Ammon's horn (tissue), 1 donor: Measurements from ENCODE around the gene SEMA4C.
A peak's percentile ranks its signal among the peaks of the same experiment; 100 is the strongest.

Experiments used
- DNase-seq: peaks from one replicate; pipeline ENCODE4 v3.0.0-alpha.2; 2016; ENCODE audit warnings: low spot score

Gene SEMA4C, protein sequence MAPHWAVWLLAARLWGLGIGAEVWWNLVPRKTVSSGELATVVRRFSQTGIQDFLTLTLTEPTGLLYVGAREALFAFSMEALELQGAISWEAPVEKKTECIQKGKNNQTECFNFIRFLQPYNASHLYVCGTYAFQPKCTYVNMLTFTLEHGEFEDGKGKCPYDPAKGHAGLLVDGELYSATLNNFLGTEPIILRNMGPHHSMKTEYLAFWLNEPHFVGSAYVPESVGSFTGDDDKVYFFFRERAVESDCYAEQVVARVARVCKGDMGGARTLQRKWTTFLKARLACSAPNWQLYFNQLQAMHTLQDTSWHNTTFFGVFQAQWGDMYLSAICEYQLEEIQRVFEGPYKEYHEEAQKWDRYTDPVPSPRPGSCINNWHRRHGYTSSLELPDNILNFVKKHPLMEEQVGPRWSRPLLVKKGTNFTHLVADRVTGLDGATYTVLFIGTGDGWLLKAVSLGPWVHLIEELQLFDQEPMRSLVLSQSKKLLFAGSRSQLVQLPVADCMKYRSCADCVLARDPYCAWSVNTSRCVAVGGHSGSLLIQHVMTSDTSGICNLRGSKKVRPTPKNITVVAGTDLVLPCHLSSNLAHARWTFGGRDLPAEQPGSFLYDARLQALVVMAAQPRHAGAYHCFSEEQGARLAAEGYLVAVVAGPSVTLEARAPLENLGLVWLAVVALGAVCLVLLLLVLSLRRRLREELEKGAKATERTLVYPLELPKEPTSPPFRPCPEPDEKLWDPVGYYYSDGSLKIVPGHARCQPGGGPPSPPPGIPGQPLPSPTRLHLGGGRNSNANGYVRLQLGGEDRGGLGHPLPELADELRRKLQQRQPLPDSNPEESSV

DNA sequence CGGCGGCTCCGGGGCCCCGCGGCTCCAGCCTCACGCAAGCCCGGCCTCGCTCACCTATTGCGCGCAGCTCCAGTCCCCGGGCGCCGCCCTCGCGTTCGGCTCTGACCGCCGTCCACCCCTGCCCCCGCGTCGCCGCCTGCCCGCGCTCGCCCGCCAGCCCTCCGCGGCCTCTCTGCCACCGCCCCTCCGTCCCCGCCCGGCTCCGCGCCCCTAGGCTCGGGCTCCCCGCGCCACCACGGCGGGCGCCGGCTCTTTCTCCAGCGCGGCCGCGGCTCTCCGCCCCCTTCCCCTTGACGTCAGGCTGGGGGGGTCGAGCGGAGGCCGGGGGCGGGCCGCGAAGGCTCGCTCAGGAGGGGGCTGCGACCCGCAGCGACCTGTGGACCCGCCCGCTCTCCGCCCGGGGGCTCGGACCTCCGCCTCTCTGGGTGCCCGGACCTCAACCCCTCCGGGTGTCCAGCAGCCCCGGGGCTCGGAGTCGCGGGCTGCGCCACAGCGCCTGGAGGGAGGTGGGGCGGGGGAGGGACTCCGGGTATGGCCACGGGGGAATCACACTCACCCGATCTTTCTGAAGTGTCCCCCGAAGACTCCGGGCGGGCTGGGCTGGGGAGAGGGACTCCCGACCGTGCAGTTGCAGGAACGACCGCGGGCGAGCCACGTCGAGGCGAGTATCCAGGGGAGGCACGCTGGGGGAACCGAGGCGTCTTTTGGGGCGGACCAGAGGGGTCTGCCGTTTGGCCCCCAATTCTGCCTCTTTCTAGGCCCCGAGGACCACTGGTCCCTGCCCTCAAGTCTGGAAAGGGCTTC is at the start of gene SEMA4C:
SEMA4C (minus strand) TSS at position 259 of the 804 bp plus-strand sequence. CDS start 2,194 bp downstream, outside the sequence.
- DNase-seq = peak; percentile 84

DNA sequence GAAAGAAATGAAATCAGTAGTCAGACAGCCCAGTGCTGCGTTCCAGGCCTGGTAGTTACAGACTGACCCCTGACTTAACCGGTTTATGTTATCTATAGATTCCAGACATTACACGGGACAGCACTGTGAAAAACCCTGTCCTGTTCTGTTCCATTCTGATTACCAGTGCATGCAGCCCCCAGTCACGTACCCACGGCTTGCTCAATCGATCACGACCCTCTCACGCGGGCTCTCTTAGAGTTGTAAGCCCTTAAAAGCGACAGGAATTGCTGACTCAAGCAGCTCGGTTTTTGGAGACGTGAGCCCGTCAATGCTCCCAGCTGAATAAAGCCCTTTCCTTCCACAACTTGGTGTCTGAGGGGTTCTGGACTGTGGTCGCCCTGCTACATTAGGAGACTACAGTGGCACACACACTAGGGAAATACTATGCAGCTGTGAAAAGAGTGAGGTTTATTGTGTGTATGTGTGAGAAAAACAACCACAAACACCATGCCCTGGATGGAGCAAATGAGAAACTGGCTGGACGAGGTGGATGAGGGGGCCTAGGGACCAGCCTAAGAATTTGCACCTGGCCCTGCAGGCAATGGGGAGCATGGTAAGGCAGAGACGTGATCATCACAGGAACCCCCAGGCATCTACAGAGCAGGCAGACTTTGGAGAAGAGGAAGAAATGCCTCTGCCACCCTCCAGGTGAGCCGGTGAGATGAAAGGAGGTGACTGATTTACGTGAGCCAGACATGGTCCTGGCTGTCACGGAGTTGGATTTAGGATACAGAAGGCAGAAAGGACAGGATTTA is 49.1 kb upstream of the SEMA4C start:
- no peak for DNase-seq

DNA sequence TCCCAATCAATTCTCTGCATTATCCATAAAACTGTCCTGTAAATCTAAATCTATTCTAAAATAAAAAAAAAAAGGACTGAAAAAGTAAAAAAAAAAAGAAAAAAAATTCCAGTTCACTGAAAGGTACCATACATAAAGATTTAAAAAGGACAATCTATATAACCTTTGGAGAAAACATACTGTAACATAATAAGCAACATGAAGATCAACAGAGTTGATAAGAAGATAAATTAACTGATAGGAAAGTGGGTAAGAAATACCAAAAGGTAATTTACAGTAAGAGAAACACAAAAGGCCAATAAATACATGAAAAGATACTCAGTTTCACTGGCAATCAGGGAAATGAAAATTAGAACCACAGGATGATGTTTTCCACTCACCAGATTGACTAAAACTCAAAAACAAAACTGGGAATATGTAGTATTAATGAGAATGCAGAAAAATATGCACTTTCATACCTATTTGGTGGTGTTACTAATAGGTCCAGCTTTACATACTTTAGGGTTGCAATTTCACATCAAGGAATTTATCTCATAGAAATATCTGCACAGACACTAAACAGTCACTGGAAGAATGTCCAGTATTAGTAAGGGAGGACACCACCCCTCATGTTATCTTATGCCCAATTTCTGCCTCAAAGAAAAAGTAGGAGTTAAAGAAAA is 48.3 kb upstream of the SEMA4C start:
- no peak for DNase-seq

DNA sequence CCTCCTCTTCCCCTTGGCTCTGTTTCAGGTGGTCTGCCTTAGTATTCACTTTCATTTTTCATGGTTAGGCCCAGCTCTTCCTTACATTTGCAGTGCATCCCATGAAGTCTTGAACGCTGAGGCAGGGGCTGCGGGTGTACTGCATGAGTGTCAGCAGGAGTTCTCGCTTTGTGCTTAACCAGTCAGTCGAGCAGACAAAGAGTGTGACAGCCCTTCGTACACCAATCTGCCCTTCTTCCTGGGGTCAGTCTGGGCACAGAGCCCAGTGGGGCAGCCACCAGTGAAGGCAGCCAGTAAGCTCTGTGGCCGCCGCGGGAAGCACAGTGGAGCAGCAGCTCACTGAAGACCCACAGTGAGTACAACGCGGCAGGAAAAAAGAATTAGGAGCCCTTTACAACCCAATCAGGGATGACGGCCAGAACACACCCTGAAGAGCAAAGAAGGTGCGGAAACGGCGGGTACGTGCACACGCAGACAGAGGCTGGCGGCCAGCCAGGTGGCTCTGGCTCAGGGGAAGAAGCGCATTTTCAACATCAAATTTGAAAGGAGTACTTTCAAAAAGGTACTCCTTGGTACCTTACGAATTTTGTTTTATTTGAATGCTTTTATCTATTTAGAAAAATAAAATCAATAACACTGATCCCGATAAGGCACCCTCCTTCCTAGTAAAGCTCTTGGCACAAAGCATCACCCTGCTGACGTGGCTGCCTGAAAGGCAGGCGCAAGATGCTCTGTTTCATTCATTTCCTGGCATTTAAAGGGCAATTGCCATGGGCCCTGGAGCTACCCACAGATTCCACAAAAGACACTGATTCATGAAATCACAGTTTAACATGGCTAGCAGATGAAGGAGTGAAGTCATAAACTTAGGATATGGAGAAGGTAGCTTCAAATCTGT is 47.0 kb upstream of the SEMA4C start:
- DNase-seq = no peak

DNA sequence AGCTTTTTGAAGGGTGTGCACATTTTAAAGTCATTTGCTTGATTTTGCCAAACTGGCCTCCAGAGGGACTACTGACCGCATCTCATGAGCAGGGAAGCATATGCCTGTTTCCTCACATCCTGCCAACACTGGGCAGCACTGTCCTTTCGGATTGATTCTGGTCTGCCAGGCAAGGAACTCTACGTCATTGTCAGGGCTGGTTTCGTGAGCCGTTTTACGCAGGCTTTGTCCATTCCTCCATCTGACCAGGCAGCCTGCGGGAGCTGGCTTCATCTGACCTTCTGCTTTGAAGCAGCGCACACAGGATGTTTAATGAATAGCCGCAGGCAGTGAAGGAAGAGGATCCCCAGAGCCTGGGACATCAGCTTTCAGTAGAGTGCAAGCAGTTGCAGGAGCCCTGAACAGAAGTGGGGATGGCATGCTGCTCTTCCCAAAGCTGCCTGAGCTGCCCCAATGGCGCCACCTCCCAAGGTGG is 46.3 kb upstream of the SEMA4C start:
- peak; percentile 82 for DNase-seq

DNA sequence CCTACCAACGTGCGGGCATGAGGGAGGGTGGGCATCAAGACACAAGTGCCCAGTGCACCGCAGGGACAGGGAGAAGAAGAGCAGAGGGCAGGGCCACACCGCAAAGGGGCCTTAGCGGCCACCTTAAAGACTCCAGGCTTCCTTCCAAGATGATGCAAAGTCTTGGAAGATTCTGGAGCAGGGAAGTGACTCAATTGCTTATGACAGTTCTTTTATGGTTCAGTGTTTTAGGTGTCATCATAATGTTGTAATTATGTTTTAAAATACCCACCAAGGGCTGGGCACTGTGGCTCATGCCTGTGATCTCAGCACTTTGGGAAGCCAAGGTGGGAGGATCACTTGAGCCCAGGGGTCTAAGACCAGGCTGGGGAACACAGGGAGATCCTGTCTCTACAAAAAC is 44.5 kb upstream of the SEMA4C start:
- DNase-seq = no peak

DNA sequence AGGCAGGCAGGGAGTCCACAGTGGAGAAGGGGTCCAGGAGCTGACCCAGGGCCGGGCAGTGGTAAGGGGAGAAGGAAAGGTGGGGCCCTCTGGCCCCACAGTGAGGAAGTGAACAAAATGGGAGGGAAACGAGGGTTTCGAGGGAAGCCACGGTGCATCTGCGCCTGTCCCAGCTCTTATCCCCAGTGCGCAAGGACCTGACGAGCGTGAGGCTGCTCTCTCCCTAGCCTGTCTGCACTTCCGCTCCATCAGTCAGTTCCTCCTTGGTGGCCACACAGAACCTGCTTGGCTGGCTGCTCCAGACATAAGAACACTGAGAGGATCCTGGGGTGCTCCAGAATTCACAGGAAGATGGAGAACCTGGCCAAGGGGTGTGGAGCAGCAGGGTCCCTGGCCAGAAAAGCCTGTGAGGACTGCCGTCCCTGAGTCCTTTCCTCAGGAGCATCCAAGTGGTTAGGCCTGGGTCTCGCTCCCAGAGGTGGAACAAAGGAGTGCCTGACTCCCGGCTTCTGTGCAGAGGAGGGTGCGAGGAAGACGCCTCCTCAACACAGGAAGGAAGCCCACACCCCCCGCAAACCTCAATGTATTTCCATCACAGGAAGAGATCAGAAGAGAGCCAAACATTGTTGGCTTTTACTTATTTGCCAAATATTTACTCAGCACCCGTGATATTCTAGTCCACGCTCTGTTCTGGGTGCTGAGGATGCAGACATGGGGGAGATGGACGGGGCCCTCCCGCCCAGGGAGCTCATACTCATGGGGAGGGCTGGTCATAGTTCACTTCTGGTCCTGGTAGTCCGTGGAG is 43.7 kb upstream of the SEMA4C start:
- peak; percentile 82 for DNase-seq

DNA sequence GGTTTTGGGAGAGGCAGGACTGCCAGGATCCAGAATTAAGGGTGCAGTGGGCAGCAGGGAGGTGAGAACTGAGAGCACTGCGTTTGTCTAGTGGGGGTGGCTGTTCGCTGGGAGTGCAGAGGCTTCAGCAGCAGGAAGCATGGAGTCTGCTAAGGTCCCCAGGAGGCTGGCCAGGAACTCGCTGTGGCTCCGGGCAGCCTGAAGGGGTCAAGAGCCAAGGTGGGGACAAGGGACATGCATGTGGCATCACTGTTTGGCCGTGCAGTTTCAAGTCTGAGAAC is 43.2 kb upstream of the SEMA4C start:
- no peak for DNase-seq

DNA sequence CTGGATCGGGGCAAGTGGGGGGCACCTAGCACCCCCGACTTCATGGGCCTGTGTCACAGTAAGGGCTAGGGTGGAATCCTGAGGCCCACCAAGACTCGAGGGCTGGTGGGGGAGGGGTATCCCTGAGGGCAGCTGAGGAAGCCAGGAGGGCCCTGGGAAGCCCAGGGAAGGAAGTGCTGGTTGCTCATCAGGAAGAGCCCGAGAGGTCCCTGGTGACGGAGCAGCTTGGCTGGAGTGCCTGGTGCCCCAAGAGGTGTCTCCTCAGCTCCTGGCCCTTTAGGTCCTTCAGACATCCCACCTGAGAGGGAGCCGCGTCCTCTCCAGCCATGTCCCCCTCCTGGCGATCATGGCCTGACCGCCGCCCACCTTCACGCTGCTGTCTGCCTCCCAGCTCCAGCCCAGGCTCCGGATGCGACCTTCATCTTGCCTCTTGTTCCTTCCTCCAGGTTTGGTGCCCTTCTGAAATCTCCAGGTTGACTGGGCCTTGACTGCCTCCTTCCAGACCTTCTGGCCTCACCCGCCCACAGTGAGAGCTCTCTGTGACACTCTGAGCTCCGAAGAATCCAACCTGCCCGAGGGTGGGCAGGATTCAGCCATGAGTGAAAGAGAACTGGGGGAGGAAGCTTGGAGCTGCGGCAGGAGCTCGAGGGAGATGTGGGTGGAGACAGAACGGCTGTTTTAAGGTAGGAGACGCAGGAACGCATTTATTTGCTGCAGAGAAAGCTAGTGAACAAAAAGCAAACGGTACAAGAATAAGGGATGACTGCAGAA is 42.7 kb upstream of the SEMA4C start:
- DNase-seq = no peak

DNA sequence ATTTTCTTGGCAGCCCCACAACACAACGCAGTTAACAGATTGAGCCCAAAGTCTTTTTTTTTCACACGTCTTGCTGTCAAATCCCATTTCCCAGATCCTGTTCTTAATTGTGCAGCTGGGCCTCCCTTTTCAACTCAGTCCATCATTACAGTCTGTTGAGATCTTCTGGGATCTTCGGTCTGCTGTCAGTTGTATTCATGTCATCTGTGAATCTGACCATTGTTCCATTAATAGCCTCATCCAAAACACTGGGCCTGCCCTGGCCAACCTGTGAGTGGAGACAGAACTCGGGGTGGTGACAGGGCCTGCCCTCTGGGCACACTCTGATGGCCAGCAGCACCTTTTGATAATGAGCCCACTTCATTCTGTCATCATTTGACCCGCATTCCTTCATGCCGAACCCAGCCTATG is 39.7 kb upstream of the SEMA4C start:
- DNase-seq = no peak

DNA sequence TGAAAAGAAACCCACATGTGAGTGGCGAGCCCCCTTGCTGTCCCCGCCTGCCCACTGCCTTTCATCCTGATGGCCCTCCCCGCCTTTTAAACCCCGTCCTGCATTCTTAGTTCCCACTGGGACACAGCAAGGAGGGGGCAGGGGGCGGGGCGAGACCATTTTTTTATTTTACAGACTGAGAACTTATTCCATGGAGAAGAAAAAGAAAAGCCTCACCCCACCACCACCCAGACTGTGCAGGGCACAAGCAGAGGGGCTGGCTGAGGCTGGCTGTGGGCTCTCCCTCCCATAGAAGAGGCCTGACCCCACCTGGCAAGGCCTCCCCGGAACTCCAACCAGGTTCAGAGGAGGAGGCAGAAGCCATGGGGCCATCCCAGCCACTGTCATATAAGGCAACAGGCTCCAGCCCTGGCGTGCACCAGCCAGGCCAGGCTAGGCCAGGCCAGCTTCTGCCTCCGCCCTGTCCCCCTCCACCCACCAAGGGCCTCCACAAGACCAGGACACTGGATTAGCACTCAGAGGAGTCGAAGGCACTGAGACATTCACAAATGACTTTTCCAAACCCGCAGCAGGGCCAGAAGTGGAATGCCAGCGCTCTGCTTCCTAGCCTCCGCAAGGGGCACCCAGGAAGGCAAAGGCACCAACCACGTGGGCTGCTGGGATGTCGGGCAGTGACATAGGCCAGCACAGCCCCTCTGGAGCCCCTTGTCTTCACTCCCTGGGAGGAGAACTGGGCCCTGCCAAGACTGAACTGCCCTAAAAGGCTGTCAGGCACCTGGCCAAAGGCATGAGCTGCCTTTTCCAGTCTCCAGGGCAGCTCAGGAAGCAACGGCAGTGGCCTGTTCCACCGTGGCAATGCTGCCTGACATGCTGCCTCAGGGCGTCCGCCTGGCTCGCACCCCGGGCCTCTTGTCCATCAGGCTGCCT is 37.5 kb upstream of the SEMA4C start:
- DNase-seq = peak; percentile 84

DNA sequence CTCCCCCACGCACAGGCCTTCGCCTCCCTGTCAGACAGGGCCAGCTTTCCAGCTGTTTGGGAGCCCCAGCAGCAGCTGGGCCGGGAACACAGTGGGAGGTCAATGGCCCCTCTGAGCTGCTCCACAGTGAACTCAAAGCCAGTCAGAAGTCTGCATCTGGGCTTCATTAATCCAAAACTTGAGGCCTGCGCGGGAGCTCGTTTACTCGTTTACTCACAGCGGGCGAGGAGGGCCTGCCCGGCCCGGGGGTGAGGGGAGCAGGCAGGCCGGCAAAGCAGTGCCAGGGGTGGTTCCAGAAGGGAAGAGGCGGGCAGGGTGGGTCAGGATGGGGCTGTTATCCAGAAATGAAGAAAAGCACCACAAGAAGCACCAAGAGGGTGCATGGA is 36.8 kb upstream of the SEMA4C start:
- no peak for DNase-seq

DNA sequence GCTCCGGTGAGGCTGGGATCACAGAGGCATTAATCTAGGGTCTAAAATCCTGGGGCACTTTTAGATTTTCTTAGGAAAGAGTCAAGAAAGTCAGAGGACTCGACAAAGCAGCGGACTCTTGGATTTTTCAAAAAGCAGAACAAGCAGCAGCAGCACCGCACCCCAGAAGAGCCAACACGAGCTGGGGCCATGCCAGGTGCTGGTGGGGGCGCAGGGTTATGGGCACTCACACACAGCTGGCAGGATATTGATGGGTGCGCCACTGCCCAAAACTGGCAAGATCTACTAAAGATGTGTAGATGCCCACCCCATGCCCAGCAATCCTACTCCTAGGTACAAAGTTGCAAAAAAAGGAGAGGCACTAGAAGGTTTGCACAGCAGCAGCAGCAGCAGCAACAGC is 33.9 kb upstream of the SEMA4C start:
- DNase-seq = no peak

DNA sequence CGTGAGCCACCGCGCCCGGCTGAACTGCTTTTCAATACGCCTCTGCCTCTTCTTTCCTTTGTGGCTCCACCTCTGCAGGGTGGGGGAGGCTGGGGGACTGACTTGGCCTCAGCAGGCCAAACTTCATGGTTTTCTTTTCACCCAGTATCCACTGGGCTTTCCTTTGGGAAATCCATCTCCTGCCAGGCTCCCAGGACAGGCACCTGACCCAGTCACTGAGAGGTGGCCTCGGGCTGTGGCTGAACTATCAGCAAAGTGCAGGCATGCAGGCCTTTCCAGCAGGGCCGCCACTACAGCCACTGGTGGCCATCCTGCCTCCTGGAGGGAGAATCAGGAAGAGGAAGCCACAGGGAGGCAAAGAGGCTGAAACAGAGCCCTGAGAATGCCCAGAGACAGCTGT is 33.4 kb upstream of the SEMA4C start:
- DNase-seq = no peak

DNA sequence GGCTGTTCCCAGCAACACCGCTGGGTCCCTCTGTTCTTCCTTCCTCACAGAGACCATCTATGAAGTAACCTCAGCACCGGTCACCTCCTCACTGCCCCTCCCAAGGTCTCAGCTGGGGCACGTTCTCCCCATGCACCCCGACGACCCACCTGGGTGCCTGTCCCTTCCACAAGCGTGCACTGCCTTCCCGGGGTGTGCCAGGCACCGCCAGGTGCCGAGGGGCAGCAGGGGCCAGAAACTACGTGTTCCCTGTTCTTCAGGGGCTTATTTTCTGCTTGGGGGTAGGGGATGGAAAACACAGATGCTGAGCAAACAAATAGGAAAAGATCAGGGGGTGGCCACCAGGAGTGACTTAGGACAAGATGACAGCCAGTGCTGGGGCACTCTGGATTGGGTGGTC is 30.4 kb upstream of the SEMA4C start:
- no peak for DNase-seq

DNA sequence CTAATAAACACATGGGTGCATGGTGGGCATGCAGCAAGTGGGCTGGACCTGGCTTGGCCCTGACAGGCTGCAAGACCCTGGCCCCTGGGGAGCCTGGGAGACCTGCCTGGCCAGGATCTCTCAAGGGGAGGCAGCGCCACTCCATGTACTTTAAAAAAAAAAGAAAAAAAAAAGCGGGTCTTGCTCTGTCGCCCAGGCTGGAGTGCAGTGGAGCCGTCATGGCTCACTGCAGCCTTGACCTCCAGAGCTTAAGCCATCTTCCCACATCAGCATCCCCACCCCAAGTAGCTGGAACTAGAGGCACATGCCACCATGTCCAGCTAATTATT is 29.5 kb upstream of the SEMA4C start:
- no peak for DNase-seq

DNA sequence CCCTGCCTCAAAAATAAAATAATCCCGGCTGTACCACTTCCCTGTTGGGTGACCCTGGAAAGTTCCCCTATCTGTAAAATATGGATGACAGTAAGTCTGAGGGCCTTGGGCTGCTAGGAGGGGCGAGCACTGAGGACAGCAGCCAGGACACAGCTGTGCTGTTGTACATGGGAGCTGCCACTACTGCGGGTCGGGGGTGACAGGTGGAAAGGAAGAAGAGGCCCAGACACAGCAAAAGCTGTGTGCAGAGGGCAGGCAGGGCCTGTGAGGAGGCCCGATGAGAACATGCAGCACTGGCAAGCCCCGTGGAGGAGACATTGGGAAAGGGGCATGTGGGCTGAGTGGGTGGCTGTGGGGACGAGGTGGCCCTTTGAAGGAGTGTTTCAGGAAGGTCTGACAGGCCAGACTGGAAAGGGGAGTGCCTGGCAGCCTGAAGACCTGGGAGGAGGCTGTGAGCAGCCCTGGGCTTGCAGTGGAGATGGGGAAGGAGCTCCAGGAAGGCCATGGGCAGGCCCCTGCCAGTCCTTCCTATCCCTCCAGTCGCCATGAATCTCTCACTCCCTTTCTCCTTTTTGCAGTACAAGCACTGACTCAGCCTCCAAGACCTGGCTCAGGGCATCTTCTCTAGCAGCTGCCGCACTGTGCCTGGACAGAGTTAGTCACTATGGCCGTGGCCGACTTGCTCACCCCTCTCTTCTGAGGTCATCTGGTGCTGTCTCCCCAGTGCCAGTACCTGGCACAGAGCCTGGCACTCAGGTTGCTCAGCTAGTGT is 28.9 kb upstream of the SEMA4C start:
- no peak for DNase-seq
